ENCODE measurements around the gene ESRRB. TPM values are rescaled to one million over a fixed set of nuclear protein-coding genes. Genes with fewer than 3 reads are reported as not detected.

Gene ESRRB
- total RNA-seq, 2 experiments from 2014 or later = 0.10 TPM; not detected in 1

GRCh38 chr14:76371066-76371465 is 4.9 kb upstream of the ESRRB start:
- CTCF ChIA-PET = no interaction called here
- DNase-seq = no peak

DNA sequence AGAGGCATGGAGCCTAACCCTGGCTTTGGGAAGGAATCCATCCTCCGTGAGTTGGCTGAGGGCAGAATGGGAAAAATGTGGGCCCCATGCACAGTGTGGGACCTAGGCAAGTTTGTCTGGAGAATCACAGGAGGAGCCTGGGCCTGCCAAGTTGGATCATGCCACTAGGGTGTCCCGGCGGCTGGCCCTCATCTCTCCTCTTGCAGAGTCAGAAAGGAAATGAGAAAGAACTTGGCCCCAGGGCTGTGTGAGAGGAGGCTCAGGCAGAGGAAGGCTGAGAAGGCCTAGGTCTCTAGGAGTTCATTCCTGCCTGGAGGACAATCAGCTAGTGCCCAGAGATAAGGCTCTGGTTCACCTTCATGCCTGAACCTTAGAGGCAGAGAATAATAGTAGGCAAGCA is 2.5 kb upstream of the ESRRB start:
- Mint-ChIP-seq H3K4me1 (ENCODE audit: low read depth) (peaks cover 6% of the 10 kb centered on the region), H3K36me3 (no peaks in the 10 kb centered on the region), H3K9me3 (no peaks in the 10 kb centered on the region), H3K4me3 (no peak overlapping the region), H3K27me3 (peaks cover 40% of the 10 kb centered on the region), H3K27ac (no peak overlapping the region)
- ChIA-PET POLR2A (no interaction called here), CTCF (no interaction called here)
- intact Hi-C loops (cut with micrococcal nuclease) = no loop called here
- DNase-seq = no peak

More at GRCh38 chr14:76371066-76371465, 4.9 kb upstream of the ESRRB start:
- no peak overlapping the region for H3K4me3 Mint-ChIP-seq
- intact Hi-C loops (cut with micrococcal nuclease) = no loop called here
- H3K36me3 Mint-ChIP-seq = no peaks in the 10 kb centered on the region
- no peak overlapping the region for H3K27ac Mint-ChIP-seq
- H3K27me3 Mint-ChIP-seq = peaks cover 27% of the 10 kb centered on the region
- no peaks in the 10 kb centered on the region for H3K4me1 Mint-ChIP-seq (ENCODE audit: low read depth)
- H3K9me3 Mint-ChIP-seq = no peaks in the 10 kb centered on the region
- POLR2A ChIA-PET = no interaction called here

DNA sequence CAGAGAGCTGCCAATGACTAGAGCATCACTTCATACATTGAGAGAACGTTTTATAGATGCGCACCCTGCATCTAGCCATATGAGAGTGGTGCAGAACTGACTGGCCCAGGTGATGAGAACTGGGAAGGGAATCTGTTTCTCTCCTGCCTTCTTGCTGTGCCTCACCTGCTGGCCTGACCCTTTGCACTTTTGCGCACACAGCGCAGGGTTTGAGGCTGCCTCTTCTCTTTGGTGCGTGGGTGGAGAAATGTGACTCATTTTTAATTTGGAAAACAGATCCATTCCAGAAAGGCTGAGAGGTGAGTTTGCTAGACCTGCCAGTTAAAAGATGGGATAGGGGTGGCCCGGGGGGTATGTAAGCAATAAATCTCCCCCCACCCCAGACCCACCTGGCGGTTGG is 453 bp upstream of the ESRRB start:
- intact Hi-C loops (cut with micrococcal nuclease) = no loop called here
- ChIA-PET POLR2A (no interaction called here), CTCF (interaction anchor here (0.8 kb wide), 1 partner anchor 12 kb away, joined by 3 read pairs; no protein-coding TSS in a partner anchor)
- no peaks in the 10 kb centered on the region for H3K9me3 Mint-ChIP-seq
- H3K4me1 Mint-ChIP-seq (ENCODE audit: low read depth) = peaks cover 6% of the 10 kb centered on the region
- H3K27me3 Mint-ChIP-seq = peaks cover 50% of the 10 kb centered on the region
- no peaks in the 10 kb centered on the region for H3K36me3 Mint-ChIP-seq
- no peak for DNase-seq
- H3K27ac Mint-ChIP-seq = no peak overlapping the region
- no peak overlapping the region for H3K4me3 Mint-ChIP-seq

DNA sequence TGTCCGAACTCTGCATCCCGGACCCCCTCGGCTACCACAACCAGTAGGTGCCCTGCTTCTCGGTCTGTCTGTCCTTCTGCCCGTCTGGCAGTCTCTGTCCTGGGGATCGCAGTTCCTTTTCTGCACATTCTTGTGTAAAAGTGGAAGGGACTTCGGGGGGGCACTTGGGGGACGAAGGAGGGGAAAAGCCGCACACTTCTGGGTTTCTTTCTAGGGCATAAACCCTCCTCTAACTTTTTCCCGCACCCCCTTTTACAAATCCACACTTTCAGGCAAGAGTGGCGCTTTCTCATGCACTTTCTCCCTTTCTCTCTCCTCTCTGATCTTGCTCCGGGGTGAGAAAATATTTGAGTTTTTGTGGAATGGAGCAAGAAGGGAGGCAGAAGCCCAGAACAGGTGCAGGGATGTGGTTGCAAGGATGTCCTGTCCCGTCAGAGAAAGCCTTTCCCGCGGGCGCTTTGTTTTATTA is 506 bp downstream of the ESRRB start:
- intact Hi-C loops (cut with micrococcal nuclease) = no loop called here
- CTCF ChIA-PET = no interaction called here
- Mint-ChIP-seq H3K27ac (no peak overlapping the region), H3K4me3 (no peak overlapping the region), H3K4me1 (ENCODE audit: low read depth) (peaks cover 6% of the 10 kb centered on the region), H3K9me3 (no peaks in the 10 kb centered on the region), H3K27me3 (peaks cover 49% of the 10 kb centered on the region), H3K36me3 (no peaks in the 10 kb centered on the region)
- POLR2A ChIA-PET = no interaction called here
- no peak for DNase-seq

DNA sequence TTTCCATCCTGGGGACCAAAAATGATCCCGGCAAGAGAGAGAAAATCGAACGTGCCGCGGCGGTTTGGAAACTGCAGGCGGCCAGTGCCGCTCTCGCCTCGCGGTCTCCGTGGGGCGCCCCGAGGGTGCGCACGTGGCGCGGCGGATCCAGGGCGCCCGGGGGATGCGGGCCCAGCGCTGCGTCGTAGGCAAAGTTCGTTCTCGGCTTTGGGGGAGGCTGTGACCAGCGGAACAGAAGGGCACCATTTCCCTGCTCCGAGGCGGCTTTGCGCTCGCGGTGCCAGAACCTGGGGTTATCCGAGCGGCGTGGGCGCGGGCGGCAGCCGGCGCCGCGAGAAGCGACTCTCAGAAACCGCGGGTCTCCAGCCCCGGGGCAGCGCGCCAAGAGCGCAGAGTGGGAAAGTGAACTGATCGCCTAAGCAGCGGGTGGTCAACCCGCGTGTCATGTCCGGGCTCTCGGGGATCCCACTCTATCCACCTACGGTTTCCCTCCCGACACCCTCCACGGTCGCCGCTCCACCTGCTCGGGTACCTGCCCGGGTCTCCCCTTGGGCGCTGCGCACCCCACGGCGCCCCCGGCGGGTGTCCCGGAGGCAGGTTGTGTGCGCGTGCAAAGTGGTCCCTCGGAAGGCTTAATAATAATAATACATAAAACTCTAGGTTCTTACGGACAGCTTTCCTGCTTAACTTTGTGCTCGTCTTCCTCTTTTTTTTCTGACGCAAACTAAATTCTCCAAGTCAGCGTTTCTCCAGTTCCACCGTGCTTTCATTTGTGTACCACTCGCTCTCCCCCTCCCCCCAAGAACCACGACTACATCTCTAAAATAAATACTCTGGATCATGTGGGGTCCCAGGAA is 1.2 kb downstream of the ESRRB start:
- no peak overlapping the region for H3K4me3 Mint-ChIP-seq
- H3K27ac Mint-ChIP-seq = no peak overlapping the region
- peaks cover 49% of the 10 kb centered on the region for H3K27me3 Mint-ChIP-seq
- ChIA-PET CTCF (no interaction called here), POLR2A (no interaction called here)
- H3K4me1 Mint-ChIP-seq (ENCODE audit: low read depth) = peaks cover 6% of the 10 kb centered on the region
- no peaks in the 10 kb centered on the region for H3K9me3 Mint-ChIP-seq
- DNase-seq = no peak
- intact Hi-C loops (cut with micrococcal nuclease) = no loop called here
- H3K36me3 Mint-ChIP-seq = no peaks in the 10 kb centered on the region

- Mint-ChIP-seq H3K4me3 (no peak overlapping the region), H3K27me3 (peaks cover 51% of the 10 kb centered on the region), H3K9me3 (no peaks in the 10 kb centered on the region), H3K36me3 (no peaks in the 10 kb centered on the region), H3K27ac (no peak overlapping the region), H3K4me1 (ENCODE audit: low read depth) (peaks cover 6% of the 10 kb centered on the region)
- intact Hi-C loops (cut with micrococcal nuclease) = no loop called here
- CTCF ChIA-PET = interaction anchor here (1.3 kb wide), 1 partner anchor 10 kb away, joined by 5 read pairs; no protein-coding TSS in a partner anchor
- POLR2A ChIA-PET = no interaction called here
- no peak for DNase-seq
Observed at GRCh38 chr14:76377735-76378074, 1.8 kb downstream of the ESRRB start.

DNA sequence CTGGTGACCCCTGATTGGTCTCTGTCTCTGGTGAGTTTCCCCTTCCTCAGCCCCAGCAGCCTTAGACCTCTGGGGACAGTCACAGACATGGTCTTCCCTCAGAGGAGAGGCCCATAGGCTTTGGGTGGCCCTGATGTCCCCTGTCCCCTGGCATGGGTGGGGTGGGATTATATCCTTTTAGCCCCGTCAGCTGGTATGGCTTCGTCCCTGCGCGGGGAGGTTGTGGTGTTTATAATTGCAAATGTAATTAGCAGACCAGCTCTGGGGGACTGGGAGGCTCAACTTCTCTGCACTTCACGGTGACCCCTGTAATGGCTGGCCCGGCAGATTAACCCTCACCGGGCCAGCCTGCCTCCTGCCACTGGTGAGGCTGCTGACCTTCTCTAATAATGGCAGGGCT is 5.1 kb downstream of the ESRRB start:
- intact Hi-C loops (cut with micrococcal nuclease) = no loop called here
- Mint-ChIP-seq H3K4me3 (no peak overlapping the region), H3K27me3 (peaks cover 52% of the 10 kb centered on the region), H3K27ac (no peak overlapping the region), H3K36me3 (no peaks in the 10 kb centered on the region), H3K4me1 (ENCODE audit: low read depth) (peaks cover 6% of the 10 kb centered on the region), H3K9me3 (no peaks in the 10 kb centered on the region)
- DNase-seq = no peak
- POLR2A ChIA-PET = no interaction called here
- CTCF ChIA-PET = no interaction called here

DNA sequence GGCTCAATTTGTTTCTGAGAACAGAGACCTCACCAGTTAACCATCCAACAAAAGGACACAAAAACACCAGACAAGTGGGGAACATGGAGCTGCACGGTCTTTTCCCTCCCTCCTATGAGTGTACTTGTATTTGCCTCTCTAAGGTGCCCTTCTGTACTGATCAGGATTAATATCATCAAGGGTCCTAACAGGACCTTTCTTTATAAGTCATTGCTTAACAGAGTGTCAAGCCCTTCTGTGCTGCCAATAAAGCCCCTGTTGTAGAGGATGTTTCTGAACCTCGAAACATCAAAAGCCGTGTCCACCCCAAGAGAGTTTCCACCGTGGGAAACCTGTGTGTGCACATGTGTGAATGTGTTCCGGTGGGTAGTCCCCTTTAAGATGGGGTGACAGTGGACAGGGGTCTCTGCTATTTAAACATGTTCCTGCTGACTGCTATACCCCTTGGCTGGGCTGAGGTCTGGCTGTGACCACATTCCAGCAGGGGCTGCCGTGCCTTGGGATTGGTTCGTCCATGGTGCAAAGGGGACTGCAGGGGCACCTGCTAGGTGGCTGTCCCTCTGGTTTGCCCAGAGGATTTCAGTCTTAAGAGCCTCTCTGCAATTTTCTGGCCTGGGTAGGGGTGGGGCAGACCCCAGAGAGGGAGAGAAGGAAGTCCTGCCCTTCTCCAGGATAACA is 6.0 kb downstream of the ESRRB start:
- H3K27me3 Mint-ChIP-seq = peaks cover 45% of the 10 kb centered on the region
- no peaks in the 10 kb centered on the region for H3K9me3 Mint-ChIP-seq
- H3K4me1 Mint-ChIP-seq (ENCODE audit: low read depth) = peaks cover 3% of the 10 kb centered on the region
- intact Hi-C loops (cut with micrococcal nuclease) = no loop called here
- H3K27ac Mint-ChIP-seq = no peak overlapping the region
- H3K4me3 Mint-ChIP-seq = no peak overlapping the region
- DNase-seq = no peak
- POLR2A ChIA-PET = no interaction called here
- CTCF ChIA-PET = no interaction called here
- no peaks in the 10 kb centered on the region for H3K36me3 Mint-ChIP-seq

DNA sequence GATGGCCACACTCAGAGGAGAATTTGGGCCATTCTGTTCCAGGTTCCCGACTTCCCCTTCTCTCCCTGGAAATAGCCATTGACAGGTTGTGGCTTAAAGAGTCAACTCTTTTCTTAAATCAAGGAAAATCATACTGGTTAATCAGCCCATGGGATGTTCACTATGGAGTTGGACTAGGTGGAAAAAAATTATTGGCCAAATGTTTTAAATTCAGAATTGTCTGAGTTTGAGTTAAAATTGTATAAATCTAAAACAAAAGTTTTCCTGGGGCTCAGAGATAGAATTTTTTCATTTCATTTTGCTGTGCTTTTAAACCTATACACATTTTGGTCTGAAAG is 6.5 kb downstream of the ESRRB start:
- DNase-seq = no peak
- no peak overlapping the region for H3K4me3 Mint-ChIP-seq
- peaks cover 1% of the 10 kb centered on the region for H3K4me1 Mint-ChIP-seq (ENCODE audit: low read depth)
- CTCF ChIA-PET = no interaction called here
- intact Hi-C loops (cut with micrococcal nuclease) = no loop called here
- no peak overlapping the region for H3K27ac Mint-ChIP-seq
- no peaks in the 10 kb centered on the region for H3K9me3 Mint-ChIP-seq
- POLR2A ChIA-PET = no interaction called here
- H3K36me3 Mint-ChIP-seq = no peaks in the 10 kb centered on the region
- H3K27me3 Mint-ChIP-seq = peaks cover 45% of the 10 kb centered on the region

DNA sequence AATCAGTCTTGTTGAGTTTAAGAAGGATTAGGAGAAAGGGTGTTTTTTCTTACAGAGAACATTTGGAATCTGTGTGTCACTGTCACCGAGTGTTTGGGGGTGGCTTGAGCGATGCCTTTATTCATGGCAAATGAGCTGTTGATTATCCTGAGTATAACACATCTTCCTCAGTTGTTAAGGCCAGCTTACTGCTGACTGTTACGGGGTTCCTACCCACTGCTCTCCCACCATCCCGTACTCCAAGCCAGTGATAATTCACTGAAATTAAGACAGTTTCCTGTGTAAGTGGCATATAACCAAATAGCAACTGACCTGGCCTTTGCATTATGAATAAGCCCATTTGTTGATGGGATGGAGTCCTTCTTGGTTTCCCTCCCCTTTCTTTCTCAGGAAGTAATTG is 9.5 kb downstream of the ESRRB start:
- H3K9me3 Mint-ChIP-seq = no peaks in the 10 kb centered on the region
- CTCF ChIA-PET = interaction anchor here (1.0 kb wide), 1 partner anchor 335 kb away, joined by 5 read pairs; no protein-coding TSS in a partner anchor
- H3K4me3 Mint-ChIP-seq = no peak overlapping the region
- no peak for DNase-seq
- H3K27me3 Mint-ChIP-seq = peaks cover 39% of the 10 kb centered on the region
- POLR2A ChIA-PET = no interaction called here
- H3K4me1 Mint-ChIP-seq (ENCODE audit: low read depth) = no peaks in the 10 kb centered on the region
- no peak overlapping the region for H3K27ac Mint-ChIP-seq
- intact Hi-C loops (cut with micrococcal nuclease) = no loop called here
- H3K36me3 Mint-ChIP-seq = no peaks in the 10 kb centered on the region

DNA sequence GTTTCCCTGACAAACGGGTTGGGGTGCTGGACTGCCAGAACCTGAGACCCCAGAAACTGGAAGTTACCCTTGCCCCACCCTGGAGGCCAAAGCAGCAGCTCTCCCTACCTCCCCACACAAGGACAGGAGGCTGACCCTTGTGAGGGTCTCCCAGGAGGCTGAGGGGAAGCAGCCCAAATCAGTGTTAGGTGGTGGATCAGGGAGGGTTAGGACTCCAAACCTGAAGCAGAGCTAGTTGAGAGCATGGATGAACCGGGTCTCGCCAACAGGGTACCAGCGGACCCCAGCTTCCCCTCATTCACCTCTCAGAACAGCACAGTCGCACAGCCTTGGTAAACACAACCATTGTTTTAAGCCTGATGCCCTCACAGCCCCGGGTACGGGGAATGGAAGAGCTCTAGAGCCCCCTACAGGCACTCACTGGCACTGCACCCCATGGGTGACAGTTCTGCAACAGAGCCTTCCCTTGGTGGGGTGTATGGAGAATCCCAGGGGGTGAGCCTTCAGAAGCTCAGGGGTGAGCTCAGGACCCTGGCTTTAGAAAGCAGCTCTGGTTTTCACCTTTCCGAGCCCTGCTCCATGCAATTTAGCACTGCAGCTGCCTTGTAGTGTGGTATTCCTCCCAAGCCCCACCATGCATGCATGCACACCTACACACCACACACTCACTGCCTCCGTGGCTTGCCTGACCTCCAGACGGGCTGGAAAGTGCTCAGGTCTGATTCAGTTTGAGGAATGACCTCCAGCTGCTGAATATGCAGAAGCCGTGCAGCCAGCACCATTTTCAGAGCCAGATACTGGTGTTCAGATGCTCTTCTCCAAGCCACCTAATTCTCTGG is 11.2 kb downstream of the ESRRB start:
- no peaks in the 10 kb centered on the region for H3K9me3 Mint-ChIP-seq
- H3K4me1 Mint-ChIP-seq (ENCODE audit: low read depth) = no peaks in the 10 kb centered on the region

GRCh38 chr14:76389841-76390240 is 13.9 kb downstream of the ESRRB start:
- Mint-ChIP-seq H3K36me3 (no peaks in the 10 kb centered on the region), H3K4me1 (ENCODE audit: low read depth) (no peaks in the 10 kb centered on the region), H3K27me3 (peaks cover 24% of the 10 kb centered on the region), H3K27ac (no peak overlapping the region), H3K9me3 (no peaks in the 10 kb centered on the region), H3K4me3 (no peak overlapping the region)
- ChIA-PET CTCF (interaction anchor here (3.5 kb wide), 1 partner anchor 482 kb away, joined by 15 read pairs; no protein-coding TSS in a partner anchor), POLR2A (no interaction called here)
- intact Hi-C loops (cut with micrococcal nuclease) = no loop called here
- no peak for DNase-seq

More for the DNA sequence above, 11.2 kb downstream of the ESRRB start:
- Mint-ChIP-seq H3K27me3 (peaks cover 36% of the 10 kb centered on the region), H3K27ac (no peak overlapping the region), H3K36me3 (no peaks in the 10 kb centered on the region), H3K4me3 (no peak overlapping the region)
- DNase-seq = peak; percentile 76
- intact Hi-C loops (cut with micrococcal nuclease) = loop anchor here (1.0 to 2.0 kb wide), 2 partner anchors 336 to 480 kb away; no protein-coding TSS in a partner anchor
- ChIA-PET CTCF (interaction anchor here (0.6 to 3.5 kb wide), 23 partner anchors 9 to 678 kb away, joined by 3 to 25 read pairs (median 3); partner anchors contain the start of gene ESRRB), POLR2A (no interaction called here)

All from activated CD4-positive, alpha-beta memory T cell treated with anti-CD3 and anti-CD28 coated beads for 36 hours (primary cell).